Raji (cell line): ENCODE data around the gene TTC13.

Source experiments
- POLR2A ChIP-seq: IDR thresholded peaks from 2 replicates; pipeline ENCODE4 v1.6.1; 2011; ENCODE audit warnings: low read depth, low read length, control low read depth; ENCODE audit not compliant: insufficient read depth

The TTC13 gene

DNA sequence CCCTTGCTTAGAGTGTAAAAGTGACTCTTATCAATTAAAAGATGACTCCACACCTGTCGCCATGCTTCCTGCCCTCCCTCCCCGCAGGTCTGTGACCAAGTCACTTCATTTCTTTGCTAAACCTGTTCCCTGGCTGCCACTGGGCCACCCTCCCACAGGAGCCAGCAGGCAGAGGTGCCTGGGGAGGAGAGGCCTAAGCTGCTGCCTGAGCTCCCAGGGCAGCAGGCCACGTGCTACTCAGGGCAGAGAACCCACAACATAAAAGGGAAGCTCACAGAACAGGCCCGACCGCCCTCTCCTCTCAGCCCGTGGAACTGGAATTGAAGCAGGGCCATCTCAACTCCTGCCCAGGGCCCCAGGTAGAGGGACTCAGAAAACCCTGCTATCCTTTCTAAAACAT lies 115.2 kb downstream of the TTC13 start:
- no peak for TF ChIP-seq POLR2A

DNA sequence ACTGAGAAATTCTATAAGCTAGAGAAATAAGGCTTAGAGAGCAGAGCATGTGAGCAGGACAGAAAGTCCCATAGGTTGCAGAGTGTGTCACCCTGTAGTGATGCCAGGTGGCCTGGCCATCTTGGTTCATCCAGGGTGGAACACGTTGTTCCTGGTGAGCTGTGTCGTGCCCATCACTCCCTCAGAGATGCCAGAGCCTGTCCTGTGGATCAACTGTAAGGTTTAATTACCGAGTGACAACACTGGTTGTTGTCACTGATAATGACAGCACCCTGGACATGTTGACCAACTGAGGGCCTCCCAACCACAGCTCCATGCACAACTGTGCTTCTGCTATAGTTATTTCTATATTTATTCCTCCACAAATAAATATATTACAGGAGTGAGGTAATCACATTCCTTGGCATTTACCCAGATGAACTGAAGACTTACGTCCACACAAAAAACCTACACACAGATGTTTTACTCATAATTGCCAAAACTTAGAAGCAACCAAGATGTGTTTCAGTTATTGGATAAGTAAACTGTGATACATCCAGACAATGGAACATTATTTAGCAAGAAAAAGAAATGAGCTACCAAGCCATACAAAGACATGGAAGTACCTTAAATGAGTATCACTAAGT lies 116.6 kb downstream of the TTC13 start:
- TF ChIP-seq POLR2A: no peak

DNA sequence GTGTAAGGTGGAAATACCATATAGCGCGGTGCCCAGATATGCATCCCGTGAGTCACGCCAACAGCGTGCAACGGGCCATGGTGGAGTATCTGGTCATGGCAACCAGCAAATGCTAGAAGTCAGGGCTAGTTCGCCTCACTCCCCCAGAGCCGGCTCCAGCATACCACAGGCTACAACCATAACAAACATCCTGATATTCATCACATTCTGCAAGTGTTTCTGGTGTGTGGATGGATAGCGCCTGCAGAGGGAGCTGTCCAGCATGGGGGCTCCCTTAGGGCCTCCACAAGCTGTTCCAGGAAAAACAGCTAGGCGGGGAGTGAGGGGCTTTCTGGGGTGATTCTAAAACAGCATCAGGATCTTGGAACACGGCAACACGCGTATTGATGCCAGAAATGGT lies 117.2 kb downstream of the TTC13 start:
- TF ChIP-seq POLR2A: no peak

GRCh38 chr1:230860617-230861384 lies 117.9 kb downstream of the TTC13 start:
- TF ChIP-seq POLR2A: no peak

GRCh38 chr1:230858918-230859729 lies 119.5 kb downstream of the TTC13 start:
- TF ChIP-seq POLR2A: no peak

- no peak for TF ChIP-seq POLR2A
These were observed 120.3 kb downstream of the TTC13 start for GRCh38 chr1:230858236-230858820.

- no peak for TF ChIP-seq POLR2A
These were observed 120.8 kb downstream of the TTC13 start for GRCh38 chr1:230857822-230858221.

GRCh38 chr1:230857077-230857476 lies 121.6 kb downstream of the TTC13 start:
- TF ChIP-seq POLR2A: no peak
